Measurements from ENCODE around the gene MBD5. TPM values are rescaled to one million over a fixed set of nuclear protein-coding genes. Genes with fewer than 3 reads are reported as not detected.

MBD5 gene
- total RNA-seq, 4 donors from 2014 or later: 40.3 to 77.0 (median 50.4) TPM

DNA sequence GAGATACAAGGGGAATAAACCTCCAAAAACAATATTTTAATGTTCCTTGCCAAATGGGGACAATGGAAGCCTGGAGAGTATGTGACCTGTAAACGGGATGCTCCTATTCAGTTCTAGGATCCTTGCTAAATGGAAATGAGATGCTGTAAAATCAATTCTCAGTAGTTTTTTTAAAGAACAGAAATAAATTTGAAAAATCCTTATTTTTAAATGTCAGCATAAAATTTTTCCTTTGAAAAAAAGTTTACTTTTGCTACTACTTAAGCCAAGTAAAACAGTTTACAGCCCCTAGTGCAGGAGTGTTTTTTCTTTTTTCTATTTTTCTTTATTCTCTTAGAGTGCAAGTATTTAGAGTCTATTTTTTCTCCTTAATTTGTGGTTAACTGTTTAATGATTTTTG is 158.8 kb downstream of the MBD5 start:
- 81 to 100% methylated on average over 1 of the region's 1 CpG for WGBS, 2 donors (ENCODE audit: low coverage in 1 of 2)
- no peak overlapping the region for H3K4me3 ChIP-seq
- no peaks in the 10 kb centered on the region for H3K9me3 ChIP-seq
- H3K27me3 ChIP-seq: no peaks in the 10 kb centered on the region
- H3K36me3 ChIP-seq: peaks cover 0 to 34% of the 10 kb centered on the region in 2 donors
- H3K27ac ChIP-seq: no peak overlapping the region
- no peaks in the 10 kb centered on the region for H3K4me1 ChIP-seq
- TF ChIP-seq POLR2AphosphoS5 (IDR thresholded peaks at IDR 0.05): no peak
- no peak for TF ChIP-seq POLR2A (IDR thresholded peaks at IDR 0.05)
- no peak for TF ChIP-seq EP300 (IDR thresholded peaks at IDR 0.05)
- TF ChIP-seq, protein P1, sequence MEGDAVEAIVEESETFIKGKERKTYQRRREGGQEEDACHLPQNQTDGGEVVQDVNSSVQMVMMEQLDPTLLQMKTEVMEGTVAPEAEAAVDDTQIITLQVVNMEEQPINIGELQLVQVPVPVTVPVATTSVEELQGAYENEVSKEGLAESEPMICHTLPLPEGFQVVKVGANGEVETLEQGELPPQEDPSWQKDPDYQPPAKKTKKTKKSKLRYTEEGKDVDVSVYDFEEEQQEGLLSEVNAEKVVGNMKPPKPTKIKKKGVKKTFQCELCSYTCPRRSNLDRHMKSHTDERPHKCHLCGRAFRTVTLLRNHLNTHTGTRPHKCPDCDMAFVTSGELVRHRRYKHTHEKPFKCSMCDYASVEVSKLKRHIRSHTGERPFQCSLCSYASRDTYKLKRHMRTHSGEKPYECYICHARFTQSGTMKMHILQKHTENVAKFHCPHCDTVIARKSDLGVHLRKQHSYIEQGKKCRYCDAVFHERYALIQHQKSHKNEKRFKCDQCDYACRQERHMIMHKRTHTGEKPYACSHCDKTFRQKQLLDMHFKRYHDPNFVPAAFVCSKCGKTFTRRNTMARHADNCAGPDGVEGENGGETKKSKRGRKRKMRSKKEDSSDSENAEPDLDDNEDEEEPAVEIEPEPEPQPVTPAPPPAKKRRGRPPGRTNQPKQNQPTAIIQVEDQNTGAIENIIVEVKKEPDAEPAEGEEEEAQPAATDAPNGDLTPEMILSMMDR (IDR thresholded peaks at IDR 0.05): no peak
- ATAC-seq: no peak

DNA sequence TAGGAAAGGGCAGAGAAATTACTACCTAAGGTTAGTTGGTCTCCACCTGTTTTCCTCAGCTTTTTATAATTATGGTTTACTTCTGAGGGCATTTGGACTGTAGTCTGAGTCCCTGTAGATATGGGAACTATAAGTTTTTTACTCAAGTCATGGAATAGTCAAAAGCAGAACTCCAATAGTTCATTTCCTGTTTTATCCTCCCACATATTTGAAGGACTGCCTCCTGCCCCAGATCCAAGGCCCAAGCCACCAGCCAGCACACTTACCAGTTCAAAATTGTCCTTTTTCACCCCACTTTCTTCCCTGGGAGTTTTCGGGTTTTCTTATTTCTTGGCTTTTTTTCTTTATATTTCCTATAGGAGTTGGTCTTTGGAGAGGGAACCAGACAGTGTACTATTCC is 164.1 kb downstream of the MBD5 start:
- Histone ChIP-seq H3K4me3 (no peak overlapping the region), H3K36me3 (peaks cover 0 to 25% of the 10 kb centered on the region in 2 donors), H3K27ac (no peak overlapping the region), H3K27me3 (no peaks in the 10 kb centered on the region), H3K9me3 (no peaks in the 10 kb centered on the region), H3K4me1 (no peaks in the 10 kb centered on the region)
- WGBS, 2 donors (ENCODE audit: low coverage in 1 of 2): 100% methylated on average over 1 of the region's 1 CpG; no CpG with 5 or more reads in 1 of the 2 donors
- ATAC-seq: no peak
- TF ChIP-seq POLR2AphosphoS5 (IDR thresholded peaks at IDR 0.05) (no peak), POLR2A (IDR thresholded peaks at IDR 0.05) (no peak), EP300 (IDR thresholded peaks at IDR 0.05) (no peak)
- TF ChIP-seq, protein P1 (IDR thresholded peaks at IDR 0.05): no peak

GRCh38 chr2:148194882-148195281 is 174.0 kb downstream of the MBD5 start:
- H3K4me1 ChIP-seq: no peaks in the 10 kb centered on the region
- H3K4me3 ChIP-seq: no peak overlapping the region
- no peaks in the 10 kb centered on the region for H3K27me3 ChIP-seq
- no peak for ATAC-seq
- no peak overlapping the region for H3K27ac ChIP-seq
- H3K9me3 ChIP-seq: no peaks in the 10 kb centered on the region
- no peak for TF ChIP-seq EP300 (IDR thresholded peaks at IDR 0.05)
- TF ChIP-seq POLR2AphosphoS5 (IDR thresholded peaks at IDR 0.05): no peak
- TF ChIP-seq, protein P1 (IDR thresholded peaks at IDR 0.05): no peak
- TF ChIP-seq POLR2A (IDR thresholded peaks at IDR 0.05): no peak
- no peaks in the 10 kb centered on the region for H3K36me3 ChIP-seq

GRCh38 chr2:148201075-148202004 is 180.4 kb downstream of the MBD5 start:
- 88 to 92% methylated on average over 2 to 3 of the region's 15 CpGs for WGBS, 2 donors (ENCODE audit: low coverage in 1 of 2)
- ATAC-seq: peak; percentile 46

More at GRCh38 chr2:148201075-148202004, 180.4 kb downstream of the MBD5 start:
- no peak overlapping the region for H3K4me3 ChIP-seq
- H3K4me1 ChIP-seq: peaks cover 0 to 5% (median 0%) of the 10 kb centered on the region in 3 donors
- no peak for TF ChIP-seq POLR2A (IDR thresholded peaks at IDR 0.05)
- TF ChIP-seq, protein P1 (IDR thresholded peaks at IDR 0.05): peak; percentile 16 to 69 (median 30)
- H3K27ac ChIP-seq: no peak overlapping the region
- H3K27me3 ChIP-seq: no peaks in the 10 kb centered on the region
- H3K36me3 ChIP-seq: no peaks in the 10 kb centered on the region
- H3K9me3 ChIP-seq: no peaks in the 10 kb centered on the region
